SW480 (cell line): Measurements from ENCODE around the gene PLA2G4B.
"Not testable (repeated sequence)": the region's sequence is repeated elsewhere in the genome, so short reads cannot be mapped to it uniquely, and the experiment has no call there.

ENCODE experiments used
- DNase-seq: peaks from one replicate; pipeline ENCODE4 v3.0.0-alpha.2; 2016; ENCODE audit warnings: low spot score

PLA2G4B gene

DNA sequence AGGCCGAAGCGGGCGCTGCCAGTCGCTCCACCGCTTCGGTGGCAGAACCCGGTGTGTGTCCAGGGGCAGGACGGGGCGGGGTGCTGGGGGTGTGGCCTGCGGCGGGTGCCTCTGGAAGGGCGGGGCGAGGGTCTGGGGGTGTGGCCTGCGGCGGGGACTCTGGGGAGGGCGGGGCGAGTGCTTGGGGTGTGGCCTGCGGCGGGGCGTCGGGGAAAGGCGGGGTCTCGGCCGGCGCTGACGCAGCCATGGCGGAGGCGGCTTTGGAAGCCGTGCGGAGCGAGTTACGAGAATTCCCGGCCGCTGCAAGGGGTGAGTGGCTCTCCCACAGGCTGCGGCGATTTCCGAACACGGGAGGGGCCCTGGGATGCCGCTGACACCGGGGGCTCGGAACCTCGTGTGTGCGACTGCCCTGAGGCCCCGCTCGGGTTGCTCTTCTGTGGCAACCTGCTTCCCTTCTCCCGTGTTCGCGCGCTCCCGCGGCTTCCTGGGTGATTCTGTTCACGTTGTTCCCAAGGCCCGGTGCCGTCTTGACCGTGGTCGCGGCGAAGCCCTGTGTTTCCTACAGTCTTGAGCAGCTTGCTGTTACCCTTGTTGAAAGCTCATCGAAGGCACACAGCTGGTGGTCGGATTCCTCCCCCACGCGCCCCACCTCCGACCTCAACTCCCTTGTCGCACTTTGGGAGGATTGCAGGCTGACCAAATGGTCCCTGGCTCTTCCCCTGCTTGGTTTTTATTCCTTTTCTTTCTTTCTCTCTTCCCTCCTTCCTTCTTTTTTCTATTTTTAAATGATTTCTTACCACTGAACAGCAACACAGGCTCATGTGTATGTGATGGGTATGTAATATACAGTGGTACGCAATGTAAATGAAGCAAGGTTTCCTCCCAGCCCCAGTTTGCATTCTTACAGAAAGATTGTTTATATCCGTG is 10.5 kb upstream of the PLA2G4B start, which contains the start of gene JMJD7:
Gene JMJD7, plus strand, starts transcription at position 213 of the 927 bp plus-strand sequence. Its CDS starts 33 bp downstream, at position 246.
- peak; percentile 71 for DNase-seq

DNA sequence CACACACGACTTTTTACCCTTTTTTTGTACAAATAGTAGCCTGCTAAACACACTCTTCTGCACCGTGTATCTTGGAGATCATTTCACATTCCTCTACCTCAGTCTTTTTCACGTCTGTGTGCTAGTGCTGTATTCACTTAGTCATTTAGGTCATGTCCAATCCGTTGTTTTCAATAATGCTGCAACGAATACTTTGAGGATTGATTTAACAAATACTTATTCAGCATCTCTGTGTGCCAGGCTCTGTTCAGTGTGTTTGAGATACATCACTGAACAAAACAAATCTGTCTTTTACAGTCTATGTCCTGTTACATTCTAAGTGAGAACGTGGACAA is 9.9 kb upstream of the PLA2G4B start:
- no peak for DNase-seq

DNA sequence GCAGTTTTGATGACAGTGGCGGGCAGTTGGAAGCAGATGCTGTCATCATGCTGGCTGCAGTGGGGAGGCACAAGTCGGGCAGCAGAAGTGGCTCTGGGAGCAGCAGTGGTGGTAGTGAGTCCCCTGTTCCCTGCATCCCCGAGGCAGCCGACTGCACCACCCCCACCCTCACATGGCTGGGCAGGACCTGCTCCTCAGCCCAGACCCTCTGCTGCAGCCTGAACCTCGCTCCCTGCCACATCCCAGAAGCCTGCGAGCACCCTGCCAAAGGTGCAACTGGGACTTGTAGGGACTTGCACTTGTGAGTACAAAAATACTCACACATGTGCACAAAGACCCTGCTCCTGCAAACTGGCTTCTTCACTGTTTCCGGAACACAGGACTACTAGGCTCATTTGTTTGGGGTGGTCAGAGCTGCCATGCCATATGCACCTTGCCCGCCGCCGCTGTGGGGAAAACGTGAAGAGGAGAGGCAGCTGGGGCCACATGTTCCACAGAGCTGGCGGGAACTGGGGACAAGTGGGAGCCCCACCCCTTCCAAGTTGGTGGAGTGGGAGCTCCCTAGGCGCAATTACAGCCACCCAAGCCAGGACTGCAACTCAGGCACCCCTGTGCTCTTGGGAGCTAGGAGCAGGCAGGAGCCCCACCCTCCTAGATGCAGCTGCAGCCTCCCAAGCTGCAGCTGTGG is 8.5 kb upstream of the PLA2G4B start:
- DNase-seq = no peak

DNA sequence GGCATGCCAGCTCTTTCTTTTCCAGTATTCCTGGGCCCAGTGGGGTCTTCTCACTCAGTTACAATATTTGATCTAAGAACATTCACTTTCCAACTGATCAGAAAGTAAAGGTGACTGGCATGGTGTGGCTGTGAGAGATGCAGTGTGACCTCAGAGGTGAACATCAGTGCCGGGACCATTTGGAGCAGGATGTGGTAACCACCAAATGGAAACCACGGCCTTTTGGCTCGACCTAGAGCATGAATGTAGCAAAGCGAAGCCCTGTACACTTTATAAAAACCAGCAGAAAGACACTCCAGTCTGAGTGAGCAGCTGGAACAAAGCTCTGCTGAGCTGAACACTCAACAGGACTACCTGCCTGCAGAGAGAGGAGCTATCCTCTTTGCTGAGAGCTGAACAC is 7.4 kb upstream of the PLA2G4B start:
- DNase-seq = not testable (repeated sequence)

DNA sequence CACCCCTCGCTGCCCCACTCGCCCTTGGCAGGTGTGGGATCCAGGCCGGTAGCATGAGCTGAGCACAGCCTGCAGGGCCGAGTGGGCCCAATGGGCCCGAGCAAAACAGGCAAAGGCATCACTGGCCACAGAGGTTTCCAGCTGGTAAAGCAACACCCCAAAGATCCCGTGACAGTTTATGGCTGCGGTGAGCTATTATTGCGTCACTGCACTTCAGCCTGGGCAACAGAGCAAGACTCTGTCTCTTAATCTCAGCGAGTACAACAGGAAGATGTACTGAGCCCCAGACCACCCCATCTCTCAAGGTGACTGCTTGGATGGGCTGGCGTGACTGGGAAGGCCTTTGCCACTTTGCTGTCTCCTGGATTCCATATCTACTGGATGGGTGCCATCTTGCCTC is 6.4 kb upstream of the PLA2G4B start:
- no peak for DNase-seq

DNA sequence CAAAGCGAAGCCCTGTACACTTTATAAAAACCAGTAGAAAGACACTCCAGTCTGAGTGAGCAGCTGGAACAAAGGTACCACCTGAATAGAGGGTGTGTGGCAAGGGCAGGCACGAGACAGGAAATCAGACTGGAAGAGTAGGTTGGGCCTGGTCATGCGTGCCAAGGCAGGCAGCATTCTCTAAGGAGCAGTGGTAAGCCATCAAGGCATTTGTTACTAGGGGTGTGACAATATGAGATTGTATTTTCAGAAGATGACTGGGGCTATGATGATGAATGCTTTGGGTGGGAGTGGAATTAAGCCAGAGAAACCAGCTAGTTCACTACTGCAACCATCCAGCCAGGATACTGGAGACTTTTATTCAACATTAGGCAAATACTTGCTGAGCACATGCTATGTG is 5.8 kb upstream of the PLA2G4B start:
- peak; percentile 30 for DNase-seq

DNA sequence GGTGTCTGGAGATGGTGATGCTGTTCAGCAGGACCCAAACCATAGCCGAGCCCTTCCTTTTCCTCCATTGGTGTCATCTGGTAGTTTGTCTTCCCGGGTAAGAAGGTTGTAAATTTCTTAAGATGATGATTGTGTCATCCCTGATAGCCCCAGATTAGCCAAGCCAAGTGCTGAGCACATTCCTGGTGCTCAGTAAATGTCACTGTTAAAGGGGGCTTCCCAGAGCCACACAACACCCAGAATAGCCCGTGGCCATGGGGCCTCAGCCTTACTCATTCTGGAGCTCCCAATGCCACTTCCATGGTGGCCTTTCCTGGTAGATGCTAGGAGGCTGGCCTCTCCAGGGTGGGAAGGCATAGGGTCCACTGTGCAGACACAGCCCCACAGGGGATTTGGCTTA is 4.6 kb upstream of the PLA2G4B start:
- no peak for DNase-seq

DNA sequence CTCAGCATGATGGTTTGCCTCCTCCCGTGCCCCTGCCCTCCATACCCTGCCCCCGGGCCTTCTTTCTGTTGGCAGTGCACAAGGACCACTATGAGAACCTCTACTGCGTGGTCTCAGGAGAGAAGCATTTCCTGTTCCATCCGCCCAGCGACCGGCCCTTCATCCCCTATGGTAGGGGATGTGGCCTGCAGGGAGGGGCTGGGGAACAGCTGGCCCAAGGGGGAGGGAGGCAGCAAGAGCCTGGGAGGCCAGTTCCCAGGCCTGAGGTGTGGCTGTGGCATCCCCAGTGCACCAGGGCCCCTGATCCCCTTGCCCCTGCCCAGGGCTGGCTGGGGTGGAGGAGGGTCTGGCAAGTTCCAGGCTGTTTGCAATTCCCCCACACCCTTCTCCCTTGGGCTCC is 2.6 kb upstream of the PLA2G4B start:
- no peak for DNase-seq

DNA sequence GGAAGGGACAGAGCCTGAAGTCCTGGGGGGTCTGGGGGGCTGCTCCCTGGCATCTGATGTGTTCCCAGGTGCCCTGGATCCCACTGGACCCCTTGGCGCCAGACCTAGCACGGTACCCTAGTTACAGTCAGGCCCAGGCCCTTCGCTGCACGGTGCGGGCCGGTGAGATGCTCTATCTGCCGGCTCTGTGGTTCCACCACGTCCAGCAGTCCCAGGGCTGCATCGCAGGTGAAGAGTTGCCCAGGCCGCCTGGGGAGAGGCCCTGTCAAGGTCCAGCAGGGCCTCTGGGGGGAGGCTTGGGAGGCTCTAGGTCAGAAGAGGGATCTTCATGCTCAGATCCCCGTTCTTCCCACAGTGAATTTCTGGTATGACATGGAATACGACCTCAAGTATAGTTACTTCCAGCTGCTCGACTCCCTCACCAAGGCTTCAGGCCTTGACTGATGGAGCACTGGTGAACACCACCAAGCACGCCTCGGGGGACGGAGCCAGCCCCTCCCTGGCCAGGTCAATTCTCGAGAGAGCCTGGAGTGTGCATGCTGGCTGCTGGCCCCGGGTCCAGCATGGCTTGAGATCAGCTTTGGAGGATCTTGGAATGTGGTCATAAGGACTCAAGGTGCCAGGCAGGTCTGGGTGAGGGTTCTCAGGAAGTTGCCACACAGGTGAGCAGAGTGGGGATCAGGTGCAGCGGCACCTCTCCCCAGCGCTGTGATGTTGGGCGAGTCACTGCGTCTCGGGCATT is 1.8 kb upstream of the PLA2G4B start:
- no peak for DNase-seq

DNA sequence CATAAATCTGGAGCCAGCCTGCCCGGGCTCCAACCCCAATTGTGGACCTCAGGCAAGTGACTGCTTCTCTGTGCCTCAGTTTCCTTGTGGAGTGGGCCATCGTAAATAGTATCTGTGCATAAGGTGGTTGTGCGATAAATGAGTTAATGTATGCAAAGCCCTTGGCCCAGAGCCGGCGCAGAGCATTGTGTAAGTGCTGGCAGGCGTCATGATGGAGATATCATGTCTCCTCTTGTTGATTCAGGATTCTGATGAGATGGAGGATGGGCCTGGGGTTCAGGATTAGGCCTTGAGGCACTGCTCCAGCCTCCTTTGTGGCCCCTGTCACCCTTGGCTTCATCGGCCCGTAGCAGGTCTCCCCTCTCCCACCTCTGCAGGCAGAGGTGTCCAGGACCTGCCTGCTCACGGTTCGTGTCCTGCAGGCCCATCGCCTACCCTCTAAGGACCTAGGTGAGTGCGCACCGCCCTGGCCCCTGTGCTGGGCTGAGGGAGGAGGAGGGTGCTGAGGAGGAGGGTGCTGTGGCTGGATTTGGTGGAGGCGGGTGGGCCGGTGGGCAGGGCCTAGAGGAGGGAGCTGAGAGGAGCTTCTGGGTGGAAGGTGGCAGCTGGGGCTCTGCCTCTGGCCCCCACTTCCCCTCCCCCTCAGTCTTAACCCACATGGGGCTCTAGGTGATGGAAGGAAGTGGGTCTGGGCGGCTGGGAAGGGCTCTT is 1.3 kb downstream of the PLA2G4B start:
- no peak for DNase-seq

DNA sequence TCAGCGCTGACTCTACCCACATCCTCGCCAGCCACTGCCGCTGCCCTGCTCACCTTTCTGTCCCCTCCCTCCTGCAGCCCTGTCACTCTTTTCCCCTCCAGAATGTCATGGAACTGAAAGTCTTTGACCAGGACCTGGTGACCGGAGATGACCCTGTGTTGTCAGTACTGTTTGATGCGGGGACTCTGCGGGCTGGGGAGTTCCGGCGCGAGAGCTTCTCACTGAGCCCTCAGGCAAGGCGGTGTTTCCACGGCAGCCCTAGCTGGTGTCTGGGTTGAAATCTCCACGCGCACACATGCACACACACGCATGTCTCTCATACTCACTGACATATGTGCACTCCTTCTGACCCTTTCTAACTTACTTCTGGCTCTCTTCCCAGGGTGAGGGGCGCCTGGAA is 2.0 kb downstream of the PLA2G4B start:
- DNase-seq = no peak

DNA sequence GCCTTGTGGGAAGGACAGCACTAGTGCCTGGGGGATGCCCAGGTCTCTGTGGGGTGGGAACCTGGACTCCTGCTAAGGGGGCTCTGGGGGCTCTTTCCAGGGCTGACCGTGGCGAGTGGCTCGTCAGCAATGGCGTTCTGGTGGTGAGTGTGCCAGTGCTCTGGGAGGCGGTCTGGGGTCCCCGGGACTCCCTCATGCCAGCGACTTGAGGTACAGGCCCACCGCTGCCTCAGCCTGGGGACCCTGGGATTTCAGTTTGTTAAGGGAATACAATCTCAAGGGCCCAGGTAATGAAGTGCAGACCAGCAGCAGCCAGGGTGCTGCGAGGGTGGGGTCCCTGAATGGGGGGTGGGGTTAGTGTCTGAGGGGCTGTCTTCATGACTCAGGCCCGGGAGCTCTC is 2.5 kb downstream of the PLA2G4B start:
- no peak for DNase-seq

DNA sequence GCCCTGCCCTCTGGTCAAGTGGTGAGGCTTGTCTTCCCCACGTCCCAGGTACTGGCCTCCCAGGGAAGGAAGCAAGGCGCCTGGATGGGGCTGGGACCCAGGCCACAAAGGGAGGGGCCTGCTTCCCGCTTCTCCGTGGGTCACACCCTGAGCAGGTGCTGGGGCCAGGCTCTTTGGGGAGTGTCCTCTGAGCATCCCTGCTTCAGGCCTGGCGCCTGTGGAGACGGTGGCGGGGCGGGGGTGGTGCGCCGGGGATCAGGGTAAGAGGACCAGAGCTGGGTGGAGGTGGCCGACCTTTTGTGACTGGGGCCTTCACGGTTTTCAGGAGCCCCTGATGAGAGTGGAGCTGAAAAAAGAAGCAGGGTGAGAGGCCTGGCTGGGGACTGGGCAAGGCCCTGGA is 3.6 kb downstream of the PLA2G4B start:
- no peak for DNase-seq

DNA sequence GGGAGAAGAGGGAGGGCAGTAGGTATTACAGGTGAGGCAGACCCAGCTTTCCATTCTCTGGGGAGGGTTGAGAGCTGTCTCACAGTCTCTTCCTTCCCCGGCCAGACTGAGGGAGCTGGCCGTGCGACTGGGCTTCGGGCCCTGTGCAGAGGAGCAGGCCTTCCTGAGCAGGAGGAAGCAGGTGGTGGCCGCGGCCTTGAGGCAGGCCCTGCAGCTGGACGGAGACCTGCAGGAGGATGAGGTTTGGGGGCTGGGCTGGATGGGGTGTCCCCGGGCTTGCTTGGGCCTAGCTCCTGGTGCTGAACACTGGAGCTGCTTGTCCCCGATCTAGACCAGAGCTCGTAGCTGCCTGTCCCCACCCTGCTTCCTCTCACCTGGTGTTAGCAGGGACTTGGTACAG is 4.9 kb downstream of the PLA2G4B start:
- DNase-seq = no peak

DNA sequence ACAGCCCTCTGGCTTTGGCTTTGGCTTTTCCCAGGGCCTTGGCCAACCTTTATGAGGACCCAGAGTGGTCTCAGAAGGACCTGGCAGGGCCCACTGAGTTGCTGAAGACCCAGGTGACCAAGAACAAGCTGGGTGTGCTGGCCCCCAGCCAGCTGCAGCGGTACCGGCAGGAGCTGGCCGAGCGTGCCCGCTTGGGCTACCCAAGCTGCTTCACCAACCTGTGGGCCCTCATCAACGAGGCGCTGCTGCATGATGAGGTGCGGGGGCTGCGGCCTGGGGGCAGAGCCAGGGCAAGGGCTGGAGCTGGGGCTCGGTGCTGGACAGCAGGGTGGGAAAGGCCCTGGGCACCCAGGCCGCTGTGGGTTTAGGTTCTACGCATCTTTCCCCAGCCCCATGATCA is 6.2 kb downstream of the PLA2G4B start:
- DNase-seq = no peak

DNA sequence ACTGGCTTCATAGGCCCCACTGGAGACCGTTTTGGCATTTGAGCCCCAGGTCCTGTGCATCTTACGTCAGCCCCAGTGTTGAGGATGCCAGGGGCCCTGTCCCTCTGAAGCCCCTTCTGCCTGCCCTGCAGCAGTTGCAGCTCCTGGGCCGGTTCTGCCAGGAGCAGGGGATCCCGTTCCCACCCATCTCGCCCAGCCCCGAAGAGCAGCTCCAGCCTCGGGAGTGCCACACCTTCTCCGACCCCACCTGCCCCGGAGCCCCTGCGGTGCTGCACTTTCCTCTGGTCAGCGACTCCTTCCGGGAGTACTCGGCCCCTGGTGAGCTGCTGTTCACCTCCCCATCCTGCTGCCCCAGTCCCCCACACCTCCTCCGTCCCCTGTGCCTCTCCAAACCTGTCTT is 8.6 kb downstream of the PLA2G4B start:
- DNase-seq = no peak

DNA sequence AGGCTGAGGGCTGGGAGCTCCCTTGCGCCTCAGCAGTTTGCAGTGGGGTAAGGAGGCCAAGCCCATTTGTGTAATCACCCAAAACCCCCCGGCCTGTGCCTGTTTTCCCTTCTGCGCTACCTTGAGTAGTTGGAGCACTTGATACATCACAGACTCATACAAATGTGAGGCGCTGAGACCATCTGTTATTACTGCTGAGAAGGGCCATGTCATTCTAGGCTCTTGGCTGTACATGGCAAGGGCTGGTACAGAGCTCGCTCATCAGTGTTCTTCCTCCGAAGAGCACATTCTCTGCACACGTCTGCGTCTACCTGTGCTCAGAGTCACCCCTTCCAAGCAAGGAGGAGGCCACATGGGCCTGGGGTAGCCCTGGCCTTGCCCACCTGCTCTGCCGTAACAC is 9.3 kb downstream of the PLA2G4B start:
- no peak for DNase-seq

DNA sequence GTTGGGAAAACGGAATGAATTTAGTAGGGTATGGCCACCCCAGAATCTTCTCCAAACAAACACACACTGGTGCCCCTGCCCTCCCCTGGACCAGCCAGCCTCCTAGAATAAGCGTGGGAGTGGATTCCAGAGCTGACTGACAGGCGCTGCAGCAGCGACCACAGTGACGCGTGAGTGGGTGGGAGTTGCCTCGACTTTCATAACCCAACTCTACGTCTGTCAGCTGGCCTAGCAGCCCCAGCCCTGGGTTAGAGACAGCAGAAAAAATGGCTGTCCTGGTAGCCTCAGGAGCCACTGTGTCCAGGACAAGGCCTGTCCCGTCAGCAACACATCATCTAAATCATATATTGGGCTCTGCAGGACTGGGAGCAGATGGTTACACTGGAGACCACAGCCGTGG is 10.0 kb downstream of the PLA2G4B start:
- no peak for DNase-seq

DNA sequence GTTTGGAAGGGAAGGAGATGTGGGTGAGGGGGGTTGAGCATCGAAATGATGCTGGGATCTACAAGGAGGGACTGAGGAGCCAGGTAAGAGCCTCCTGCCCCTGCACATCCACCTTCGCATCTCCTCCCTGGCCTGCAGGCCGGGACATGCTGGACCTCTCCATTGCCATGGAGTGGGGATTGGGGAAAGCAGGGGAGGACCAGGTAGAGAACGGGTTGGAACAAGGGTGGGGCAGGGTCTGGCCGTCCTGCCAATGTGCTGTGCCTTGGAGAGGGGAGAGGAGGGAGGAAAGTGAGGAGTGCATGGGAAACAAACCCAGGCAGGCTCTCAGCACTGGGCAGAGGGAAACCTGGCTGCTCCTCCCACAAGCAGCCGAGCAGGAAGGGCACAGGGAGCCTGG is 10.6 kb downstream of the PLA2G4B start:
- no peak for DNase-seq

DNA sequence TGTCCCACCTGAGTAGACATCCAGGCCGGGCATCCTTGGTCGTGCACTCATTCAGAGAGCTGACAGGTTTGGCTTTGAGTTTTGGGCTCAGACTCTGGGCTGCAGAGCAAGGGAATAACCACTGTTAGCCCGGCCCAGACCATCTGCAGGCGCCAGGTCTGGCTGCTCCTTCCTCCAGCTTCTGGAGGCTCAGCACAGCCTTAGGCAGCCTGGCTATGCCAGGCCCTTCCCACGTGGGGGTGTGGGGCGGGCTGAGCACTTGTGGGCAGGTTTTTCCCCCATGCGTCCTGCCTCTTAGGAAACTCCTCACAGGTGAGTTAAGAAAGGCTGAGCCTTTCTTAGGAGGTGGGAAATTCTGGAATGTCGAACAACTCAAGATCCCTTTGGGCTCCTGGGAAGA is 11.2 kb downstream of the PLA2G4B start:
- no peak for DNase-seq

DNA sequence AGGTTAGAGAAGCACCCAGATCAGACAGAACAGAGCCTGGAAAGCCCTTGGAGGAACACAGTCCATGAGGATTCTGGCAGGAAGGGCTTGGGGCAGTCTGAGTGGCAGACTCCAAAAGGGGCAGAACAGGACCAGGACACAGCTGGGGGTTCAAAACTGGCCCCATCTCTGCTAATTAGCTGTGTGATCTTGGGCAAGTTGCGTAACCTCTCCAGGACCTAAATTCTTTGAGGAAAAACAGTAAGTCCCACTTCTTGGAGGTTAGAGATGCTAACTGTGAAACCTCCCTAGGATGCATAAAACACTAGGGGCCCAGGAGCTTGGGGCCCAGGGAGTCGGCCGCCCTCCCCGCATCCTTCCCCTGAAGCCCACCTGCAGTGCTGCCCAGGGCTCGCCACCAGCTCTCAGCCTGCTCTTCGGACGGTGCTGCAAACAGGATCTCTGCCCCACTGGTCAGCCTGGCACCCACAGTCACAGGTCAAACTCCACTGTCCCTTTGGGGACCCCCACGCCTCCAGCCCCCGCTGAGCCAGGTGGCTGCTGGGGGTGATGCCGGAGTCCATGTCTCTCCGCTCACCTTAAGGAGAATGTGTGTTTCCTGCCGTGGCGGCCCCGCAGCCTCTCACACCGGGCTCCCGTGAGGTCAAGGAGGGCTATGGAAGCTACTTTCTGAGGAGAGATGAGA is 12.0 kb downstream of the PLA2G4B start:
- DNase-seq = no peak

DNA sequence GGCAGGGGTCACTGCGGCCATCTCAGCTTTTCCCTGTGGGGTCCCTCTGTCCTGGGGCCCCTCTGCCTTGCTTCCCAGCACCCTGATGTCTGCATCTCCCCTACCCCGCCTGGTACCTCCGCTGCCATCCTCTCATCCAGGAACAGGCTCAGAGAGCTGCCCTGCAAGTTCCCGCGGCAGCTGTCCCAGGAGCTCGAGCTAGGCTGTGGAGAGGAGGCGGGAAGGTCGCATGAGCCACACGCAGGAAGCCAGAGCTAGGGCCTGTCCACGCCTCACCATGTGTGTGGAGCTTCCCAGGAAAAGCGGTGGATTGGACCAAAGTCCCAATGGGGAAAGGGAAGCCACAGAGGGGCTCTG is 12.5 kb downstream of the PLA2G4B start:
- DNase-seq = no peak
